Measurements from ENCODE around the gene SV2B.

DNA sequence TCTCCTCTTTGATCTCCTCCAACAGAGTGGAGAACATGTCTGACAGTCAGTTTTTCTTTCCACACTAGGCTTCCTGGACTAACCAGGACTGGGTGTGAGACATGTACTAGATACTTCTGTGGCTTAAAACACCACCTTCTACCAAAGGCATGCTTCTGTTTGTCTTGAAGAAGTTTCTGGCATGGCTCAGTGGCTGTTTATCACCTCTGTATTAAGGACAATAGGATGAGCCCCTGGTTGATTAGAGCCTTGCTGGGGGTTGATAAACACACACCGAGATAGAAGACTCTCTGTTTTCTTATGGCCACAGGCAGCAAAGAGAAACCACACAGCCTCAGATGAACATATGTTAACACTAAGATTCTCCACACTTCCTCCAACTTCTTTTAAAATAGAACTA, 40.5 kb downstream of the SV2B start:
- no peak for TF ChIP-seq EZH2phosphoT487 (IDR thresholded peaks at IDR 0.05; ENCODE audit: borderline replicate concordance)
- no peak for TF ChIP-seq POLR2A (IDR thresholded peaks at IDR 0.05; ENCODE audit: borderline replicate concordance, extremely low read depth, insufficient read depth, insufficient read length)
- TF ChIP-seq, protein P1, sequence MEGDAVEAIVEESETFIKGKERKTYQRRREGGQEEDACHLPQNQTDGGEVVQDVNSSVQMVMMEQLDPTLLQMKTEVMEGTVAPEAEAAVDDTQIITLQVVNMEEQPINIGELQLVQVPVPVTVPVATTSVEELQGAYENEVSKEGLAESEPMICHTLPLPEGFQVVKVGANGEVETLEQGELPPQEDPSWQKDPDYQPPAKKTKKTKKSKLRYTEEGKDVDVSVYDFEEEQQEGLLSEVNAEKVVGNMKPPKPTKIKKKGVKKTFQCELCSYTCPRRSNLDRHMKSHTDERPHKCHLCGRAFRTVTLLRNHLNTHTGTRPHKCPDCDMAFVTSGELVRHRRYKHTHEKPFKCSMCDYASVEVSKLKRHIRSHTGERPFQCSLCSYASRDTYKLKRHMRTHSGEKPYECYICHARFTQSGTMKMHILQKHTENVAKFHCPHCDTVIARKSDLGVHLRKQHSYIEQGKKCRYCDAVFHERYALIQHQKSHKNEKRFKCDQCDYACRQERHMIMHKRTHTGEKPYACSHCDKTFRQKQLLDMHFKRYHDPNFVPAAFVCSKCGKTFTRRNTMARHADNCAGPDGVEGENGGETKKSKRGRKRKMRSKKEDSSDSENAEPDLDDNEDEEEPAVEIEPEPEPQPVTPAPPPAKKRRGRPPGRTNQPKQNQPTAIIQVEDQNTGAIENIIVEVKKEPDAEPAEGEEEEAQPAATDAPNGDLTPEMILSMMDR (IDR thresholded peaks at IDR 0.05 in 2 of 3, conservative IDR thresholded peaks at IDR 0.05 in 1 of 3; ENCODE audit: borderline replicate concordance in 1 of 3, insufficient read depth in 1 of 3, low read depth in 2 of 3, low read length in 2 of 3): no peak
- TF ChIP-seq POLR2AphosphoS5 (IDR thresholded peaks at IDR 0.05; ENCODE audit: low read depth, low read length): no peak
- no peak for TF ChIP-seq EZH2 (IDR thresholded peaks at IDR 0.05)
- no peak for TF ChIP-seq RAD21 (IDR thresholded peaks at IDR 0.05; ENCODE audit: low read depth)
- TF ChIP-seq, protein P2, sequence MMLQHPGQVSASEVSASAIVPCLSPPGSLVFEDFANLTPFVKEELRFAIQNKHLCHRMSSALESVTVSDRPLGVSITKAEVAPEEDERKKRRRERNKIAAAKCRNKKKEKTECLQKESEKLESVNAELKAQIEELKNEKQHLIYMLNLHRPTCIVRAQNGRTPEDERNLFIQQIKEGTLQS (IDR thresholded peaks at IDR 0.05): no peak
- TF ChIP-seq, protein P3, sequence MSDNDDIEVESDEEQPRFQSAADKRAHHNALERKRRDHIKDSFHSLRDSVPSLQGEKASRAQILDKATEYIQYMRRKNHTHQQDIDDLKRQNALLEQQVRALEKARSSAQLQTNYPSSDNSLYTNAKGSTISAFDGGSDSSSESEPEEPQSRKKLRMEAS (IDR thresholded peaks at IDR 0.05): no peak
- TF ChIP-seq ZNF274 (IDR thresholded peaks at IDR 0.05; ENCODE audit: low read depth, low read length): no peak
- TF ChIP-seq, protein P4, sequence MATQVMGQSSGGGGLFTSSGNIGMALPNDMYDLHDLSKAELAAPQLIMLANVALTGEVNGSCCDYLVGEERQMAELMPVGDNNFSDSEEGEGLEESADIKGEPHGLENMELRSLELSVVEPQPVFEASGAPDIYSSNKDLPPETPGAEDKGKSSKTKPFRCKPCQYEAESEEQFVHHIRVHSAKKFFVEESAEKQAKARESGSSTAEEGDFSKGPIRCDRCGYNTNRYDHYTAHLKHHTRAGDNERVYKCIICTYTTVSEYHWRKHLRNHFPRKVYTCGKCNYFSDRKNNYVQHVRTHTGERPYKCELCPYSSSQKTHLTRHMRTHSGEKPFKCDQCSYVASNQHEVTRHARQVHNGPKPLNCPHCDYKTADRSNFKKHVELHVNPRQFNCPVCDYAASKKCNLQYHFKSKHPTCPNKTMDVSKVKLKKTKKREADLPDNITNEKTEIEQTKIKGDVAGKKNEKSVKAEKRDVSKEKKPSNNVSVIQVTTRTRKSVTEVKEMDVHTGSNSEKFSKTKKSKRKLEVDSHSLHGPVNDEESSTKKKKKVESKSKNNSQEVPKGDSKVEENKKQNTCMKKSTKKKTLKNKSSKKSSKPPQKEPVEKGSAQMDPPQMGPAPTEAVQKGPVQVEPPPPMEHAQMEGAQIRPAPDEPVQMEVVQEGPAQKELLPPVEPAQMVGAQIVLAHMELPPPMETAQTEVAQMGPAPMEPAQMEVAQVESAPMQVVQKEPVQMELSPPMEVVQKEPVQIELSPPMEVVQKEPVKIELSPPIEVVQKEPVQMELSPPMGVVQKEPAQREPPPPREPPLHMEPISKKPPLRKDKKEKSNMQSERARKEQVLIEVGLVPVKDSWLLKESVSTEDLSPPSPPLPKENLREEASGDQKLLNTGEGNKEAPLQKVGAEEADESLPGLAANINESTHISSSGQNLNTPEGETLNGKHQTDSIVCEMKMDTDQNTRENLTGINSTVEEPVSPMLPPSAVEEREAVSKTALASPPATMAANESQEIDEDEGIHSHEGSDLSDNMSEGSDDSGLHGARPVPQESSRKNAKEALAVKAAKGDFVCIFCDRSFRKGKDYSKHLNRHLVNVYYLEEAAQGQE (IDR thresholded peaks at IDR 0.05; ENCODE audit: low read depth): no peak
- TF ChIP-seq ZBTB33 (IDR thresholded peaks at IDR 0.05; ENCODE audit: extremely low read depth, insufficient replicate concordance, low read length): no peak
- no peak for TF ChIP-seq YY1 (IDR thresholded peaks at IDR 0.05; ENCODE audit: extremely low read depth, insufficient replicate concordance, low read depth, low read length)
- TF ChIP-seq CBX3 (IDR thresholded peaks at IDR 0.05; ENCODE audit: low read depth): no peak
- TF ChIP-seq EGR1 (IDR thresholded peaks at IDR 0.05; ENCODE audit: low read depth): no peak
